Germinal center (tissue), 1 donor: ENCODE results near the gene SLC1A1.

Experiments used
- DNase-seq: peaks from one replicate; pipeline ENCODE4 v3.0.0; 2012; ENCODE audit warnings: mixed read lengths, low spot score

The SLC1A1 gene

DNA sequence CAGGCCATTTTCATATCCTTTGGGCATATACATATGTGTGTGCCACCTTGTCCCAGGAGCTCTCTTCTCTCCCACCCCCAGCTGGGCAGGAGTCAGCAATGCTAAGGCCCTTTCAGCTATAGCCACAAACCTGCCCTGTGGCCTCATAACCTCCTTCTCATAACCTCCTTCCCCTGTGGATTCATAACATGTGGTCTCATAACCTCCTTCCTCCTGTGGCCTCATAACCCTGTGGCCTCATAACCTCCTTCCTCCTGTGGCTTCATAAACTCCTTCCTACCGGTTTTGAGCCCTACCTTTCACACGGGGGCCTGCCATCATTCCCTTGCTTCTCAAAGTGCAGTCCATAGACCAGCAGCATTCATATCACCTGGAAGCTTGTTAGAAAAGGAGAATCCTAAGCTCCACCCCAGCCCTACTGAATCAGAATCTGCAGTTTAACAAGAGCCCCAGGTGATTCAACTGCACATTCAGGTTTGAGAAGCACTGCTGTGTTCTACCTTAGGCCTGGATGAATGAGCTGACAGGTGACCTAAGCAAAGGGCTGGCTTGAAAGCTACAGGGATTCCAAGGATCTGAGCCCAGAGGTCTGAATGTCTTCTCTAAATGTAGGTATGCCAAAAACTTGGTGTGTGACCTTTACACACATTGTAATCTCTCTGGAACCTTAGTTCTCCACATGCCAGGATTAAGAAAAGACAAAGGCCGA, 129.9 kb downstream of the SLC1A1 start:
- no peak for DNase-seq

DNA sequence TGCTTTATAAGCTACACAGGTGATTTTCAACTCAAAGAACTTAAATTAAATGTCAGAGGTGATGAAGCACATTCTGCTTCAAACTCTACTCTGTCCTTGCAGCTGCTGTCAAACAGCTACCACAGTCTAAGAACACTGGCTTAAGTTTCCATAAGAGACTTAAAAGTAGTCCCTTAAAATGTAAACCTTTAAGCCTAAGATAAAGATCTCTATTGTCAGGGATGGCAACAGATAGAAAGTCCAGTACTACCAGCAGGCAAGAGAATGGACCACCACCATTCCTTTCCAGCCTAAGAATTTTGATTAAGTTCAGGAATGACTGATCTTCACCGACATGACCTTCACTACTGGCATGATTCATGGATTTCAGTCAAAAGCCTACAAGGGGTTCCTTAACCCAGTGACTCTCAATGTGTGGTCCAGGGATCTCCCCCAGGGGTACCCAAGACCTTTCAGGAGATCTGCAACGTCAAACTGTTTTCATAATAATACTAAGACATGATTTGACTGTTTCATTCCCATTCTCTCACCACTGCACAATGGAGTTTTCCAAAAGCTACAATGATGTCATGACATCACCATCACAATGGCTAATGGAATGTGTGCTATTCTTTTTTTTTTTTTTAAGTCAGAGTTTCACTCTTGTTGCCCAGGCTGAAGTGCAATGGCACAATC, 130.8 kb downstream of the SLC1A1 start:
- no peak for DNase-seq

DNA sequence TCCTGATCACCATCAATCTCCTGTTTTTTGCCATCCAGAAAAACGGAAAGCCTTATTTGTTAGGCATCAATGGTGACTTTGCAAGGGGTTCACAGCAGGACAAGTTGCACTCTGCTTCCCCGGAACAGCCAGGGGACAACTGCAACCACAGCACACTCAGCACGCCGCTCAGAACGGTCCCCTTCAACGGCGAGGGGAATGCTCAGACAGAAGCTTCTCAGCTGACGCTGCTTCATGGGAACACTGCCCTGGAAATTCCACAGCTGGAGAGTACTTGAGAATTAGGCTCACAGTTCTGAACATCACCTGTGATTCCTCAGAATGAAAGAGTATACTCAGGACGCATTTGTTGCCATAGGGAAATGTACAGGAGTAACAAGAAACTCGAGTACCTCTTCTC, 131.7 kb downstream of the SLC1A1 start:
- DNase-seq = no peak

DNA sequence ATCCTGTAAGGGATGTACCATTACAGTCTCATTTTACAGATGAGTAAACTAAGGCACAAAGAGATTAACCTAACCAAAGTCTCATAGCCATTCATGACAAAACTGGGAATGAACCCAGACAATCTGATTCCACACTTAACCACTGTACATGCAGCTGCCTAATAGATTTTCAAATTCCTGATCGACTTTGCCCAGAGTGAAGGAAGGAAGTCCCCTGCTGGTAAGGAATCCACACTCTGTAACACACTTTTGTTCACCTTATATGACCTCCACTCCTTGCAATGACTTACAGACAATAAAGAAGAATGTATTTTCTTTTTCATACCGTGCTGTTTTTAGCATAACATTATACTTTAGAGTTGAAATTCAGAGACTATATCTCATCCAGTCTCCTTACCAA, 140.6 kb downstream of the SLC1A1 start:
- no peak for DNase-seq
